GM13976 (cell line): ENCODE results near the gene TOMM5.

Source experiments
- DNase-seq: peaks from one replicate; pipeline ENCODE4 v3.0.0; 2012; ENCODE audit warnings: low spot score
- in situ Hi-C: fragments of 300-500 bp; cut with MboI; formaldehyde crosslinking; loops from one replicate; pipeline ENCODE4 v1.12.0; 2022; ENCODE audit warnings: low sequenced_read_pairs, mixed read lengths, inconsistent platforms; ENCODE audit not compliant: unreplicated experiment
- TF ChIP-seq, protein P1 (sequence below): IDR thresholded peaks from 2 replicates; pipeline ENCODE4 v1.5.1; 2012; ENCODE audit warnings: borderline replicate concordance, mild to moderate bottlenecking; ENCODE audit not compliant: insufficient read depth; ENCODE audit errors: extremely low read depth, missing control alignments, control extremely low read depth

TOMM5 gene

DNA sequence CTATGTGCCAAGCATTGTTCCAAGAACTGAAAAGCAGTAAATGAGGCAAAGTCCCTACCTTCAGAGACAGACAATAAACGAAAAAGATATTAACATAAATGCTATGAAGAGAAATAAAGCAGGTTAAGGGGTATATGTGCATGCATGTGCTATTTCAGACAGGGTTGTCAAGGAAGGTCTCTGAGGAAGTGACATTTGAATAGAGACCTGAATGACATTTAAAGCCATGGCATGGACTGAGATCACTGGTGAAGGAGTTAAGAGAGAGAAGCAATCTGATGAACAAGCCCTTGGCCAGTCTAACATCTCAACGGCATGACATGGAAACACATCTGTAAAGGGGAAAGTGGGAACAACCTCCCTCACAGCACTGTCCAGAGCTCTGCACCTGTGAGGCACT, 30.7 kb downstream of the TOMM5 start:
- in situ Hi-C loops, result no loop called here
- no peak for DNase-seq
- TF ChIP-seq, protein P1, sequence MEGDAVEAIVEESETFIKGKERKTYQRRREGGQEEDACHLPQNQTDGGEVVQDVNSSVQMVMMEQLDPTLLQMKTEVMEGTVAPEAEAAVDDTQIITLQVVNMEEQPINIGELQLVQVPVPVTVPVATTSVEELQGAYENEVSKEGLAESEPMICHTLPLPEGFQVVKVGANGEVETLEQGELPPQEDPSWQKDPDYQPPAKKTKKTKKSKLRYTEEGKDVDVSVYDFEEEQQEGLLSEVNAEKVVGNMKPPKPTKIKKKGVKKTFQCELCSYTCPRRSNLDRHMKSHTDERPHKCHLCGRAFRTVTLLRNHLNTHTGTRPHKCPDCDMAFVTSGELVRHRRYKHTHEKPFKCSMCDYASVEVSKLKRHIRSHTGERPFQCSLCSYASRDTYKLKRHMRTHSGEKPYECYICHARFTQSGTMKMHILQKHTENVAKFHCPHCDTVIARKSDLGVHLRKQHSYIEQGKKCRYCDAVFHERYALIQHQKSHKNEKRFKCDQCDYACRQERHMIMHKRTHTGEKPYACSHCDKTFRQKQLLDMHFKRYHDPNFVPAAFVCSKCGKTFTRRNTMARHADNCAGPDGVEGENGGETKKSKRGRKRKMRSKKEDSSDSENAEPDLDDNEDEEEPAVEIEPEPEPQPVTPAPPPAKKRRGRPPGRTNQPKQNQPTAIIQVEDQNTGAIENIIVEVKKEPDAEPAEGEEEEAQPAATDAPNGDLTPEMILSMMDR, result no peak

DNA sequence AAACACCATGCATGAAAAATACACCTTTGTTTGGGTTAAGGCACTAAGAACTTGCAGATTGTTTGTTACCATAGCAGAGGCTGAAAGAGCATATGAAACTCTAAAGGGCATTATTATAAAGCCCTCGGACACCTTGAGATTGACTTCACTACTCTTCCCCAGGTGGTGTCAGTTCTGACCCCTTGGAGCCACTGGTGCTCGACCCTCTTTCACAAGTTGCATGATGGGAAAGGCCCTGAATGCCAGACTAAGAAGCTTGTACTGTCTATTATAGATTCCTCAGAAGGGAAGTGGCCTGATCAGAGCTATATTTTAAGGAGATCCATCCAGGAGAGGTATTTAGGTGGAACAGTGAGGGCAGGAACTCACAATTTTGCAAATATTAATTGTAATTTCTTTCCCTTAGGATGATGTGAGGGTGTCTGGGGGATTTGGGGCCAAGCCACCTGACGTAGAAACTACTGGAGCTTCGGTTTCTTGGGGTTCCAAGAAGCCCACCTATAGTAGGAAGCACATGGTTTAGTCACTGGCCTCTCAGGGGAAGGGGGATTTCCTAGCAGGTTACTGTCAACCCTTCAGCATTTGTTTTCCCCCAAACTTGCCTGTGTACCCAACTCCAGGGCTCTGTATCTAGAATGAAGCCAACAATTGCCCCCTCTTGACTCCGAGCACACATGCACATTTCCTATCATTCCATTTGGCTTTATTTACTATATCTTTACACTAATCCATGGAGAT, 32.4 kb downstream of the TOMM5 start:
- TF ChIP-seq, protein P1, result no peak
- in situ Hi-C loops, result no loop called here
- no peak for DNase-seq

DNA sequence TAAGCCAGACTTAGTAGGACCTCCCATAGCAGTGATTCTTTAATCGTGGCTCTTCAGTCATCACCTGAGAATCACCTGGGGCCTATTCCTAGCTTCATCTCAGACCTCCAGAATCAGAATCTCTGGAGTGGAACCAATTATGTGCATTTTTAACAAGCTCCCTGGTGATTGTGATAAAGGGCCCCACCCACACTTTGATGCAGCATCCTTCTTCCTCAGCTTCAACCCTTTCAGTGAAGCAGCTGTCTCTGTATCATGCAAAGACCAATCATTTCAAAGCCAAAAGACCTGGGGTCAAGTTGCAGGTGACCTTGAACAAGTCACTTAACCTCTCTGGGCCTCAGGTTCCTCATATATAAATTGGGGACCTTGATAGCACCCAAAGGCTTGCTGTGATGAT, 33.3 kb downstream of the TOMM5 start:
- DNase-seq, result no peak
- in situ Hi-C loops, result no loop called here
- TF ChIP-seq, protein P1, result no peak

DNA sequence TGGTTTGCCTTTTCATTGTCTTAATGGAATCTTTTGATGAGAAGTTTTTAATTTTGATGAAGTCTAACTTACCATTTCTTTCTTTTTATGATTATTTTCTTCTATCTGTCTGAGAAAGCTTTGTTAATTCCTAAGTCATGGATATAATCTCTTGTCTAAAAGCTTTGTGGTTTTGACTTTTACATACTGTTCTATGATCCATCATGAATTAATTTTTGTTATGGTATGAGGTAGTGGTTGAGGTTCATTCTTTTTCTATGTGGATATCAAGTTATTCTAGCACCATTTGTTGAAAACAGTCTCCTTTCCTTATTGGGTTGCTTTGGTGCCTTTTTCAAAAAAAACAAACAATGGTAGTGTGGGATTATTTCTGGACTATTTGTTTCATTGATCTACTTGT, 36.6 kb downstream of the TOMM5 start:
- no peak for DNase-seq
- TF ChIP-seq, protein P1, result no peak
- in situ Hi-C loops, result no loop called here

DNA sequence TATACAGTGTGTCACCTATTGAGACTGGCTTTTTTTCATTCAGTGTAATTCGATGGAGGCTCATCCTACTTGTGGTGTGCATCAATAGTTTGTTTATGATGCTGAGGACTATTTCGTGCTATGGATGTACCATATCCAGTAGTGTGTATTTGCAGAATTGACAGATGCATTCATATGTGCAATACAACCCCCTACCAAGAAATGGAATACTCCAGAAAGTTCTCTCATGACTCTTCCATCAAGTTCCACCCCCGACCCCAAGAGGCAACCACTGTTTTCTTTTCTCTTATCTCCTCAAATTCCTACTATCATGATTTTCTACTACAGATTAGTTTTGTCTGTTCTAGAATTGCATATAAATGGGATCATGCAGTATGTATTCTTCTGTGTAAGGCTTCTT, 38.1 kb downstream of the TOMM5 start:
- DNase-seq, result no peak
- in situ Hi-C loops, result no loop called here
- TF ChIP-seq, protein P1, result no peak

DNA sequence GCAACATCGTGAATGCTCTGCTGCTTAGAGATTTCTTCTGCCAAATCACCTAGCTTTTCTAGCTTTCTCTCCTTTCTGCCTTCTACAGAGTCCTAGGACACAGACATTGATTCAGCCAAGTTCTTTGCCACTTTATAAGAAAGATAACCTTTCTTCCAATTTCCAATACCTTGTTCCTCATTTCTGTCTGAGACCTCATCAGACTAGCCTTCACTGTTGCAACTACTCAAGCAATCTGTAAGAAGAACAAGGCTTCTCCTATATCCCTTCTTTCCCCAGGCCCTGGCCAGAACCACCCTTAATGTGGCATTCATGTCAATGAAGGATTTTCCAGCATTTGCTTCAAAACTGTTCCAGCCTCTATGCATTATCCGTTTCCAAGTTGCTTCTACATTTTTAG, 40.5 kb downstream of the TOMM5 start:
- in situ Hi-C loops, result no loop called here
- DNase-seq, result no peak
- TF ChIP-seq, protein P1, result no peak
